ENCODE results near the gene CTNND1.

CTNND1 gene

DNA sequence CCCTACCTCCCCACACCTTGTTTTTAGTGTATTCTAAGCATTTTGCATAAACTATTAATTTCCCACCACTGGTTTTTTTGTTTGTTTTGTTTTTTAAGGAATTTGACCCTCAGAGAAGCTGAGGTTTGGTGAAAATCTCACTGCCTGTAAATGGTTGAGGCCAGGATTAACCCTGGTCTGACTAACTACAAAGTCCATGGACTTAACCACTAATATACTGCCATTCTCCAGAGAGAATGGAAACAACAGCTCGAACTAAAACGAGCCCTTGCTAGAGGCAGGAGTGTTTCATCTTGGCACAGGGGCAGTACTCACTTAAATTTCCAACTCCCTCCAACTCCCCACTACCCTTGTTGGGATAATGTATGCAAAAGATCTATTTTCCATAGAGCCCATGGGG is 3.0 kb downstream of the CTNND1 start:
- no peak for DNase-seq

DNA sequence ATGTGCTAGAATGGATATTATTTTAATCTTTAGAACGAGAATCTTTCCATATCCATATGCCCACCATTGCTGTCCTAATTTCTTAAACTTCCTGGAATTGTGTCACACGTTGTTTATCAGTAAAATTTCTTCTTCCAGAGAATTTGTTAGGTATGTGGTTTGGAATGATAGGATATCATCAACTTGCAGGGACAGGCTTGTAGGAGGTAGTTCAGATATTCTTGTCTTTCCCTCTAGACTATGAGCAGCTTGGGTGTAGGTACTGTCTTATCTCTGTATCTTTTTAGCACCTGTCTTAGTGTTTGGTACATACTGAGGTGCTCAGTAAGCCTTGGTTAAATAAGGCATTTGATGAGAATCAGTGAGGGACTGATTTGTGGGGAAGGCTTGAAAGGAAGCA is 3.4 kb downstream of the CTNND1 start:
- no peak for DNase-seq

DNA sequence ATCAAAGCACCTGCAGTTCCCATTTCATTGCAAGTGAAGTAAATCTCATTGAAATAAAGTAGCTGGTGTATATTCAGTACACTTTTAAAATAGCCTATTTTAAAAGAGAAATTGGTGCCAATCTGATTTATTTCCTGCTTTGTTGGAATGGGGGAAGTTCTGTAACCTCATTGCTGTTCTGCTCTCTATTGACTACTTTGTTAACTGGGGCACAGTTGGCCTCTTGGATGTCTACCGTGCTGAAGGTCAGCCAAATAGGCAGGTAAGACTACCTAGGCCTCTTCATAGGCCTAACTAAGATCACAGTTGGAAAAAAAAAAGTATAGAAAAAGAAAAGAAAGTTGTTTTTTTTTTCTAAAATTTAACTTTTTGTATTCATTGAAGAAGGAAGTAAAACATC is 9.2 kb downstream of the CTNND1 start:
- no peak for DNase-seq

DNA sequence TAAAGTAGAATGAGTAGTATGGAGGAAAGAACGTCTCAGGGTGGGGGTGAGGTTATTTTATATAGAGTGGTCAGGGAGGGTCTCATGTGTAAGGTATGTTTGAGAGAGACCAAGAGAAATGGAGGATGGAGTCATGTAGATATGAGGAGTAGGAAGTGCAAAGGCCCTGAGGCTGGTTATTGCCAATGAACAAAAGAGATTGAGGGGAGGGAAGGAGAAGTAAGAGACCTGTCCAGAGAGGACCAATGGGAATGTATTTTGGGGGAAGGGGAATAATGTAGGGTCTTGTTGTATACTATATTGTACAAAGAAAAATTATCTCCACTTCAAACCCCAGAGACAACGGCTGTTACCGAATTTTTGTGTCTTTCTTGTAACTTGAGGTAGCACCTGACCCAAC is 9.8 kb downstream of the CTNND1 start:
- no peak for DNase-seq

GRCh38 chr11:57772562-57772961 is 11.0 kb downstream of the CTNND1 start:
- no peak for DNase-seq

- no peak for DNase-seq
Measured at GRCh38 chr11:57773026-57773598, 11.5 kb downstream of the CTNND1 start.

GRCh38 chr11:57775491-57775890 is 13.9 kb downstream of the CTNND1 start:
- DNase-seq: no peak

DNA sequence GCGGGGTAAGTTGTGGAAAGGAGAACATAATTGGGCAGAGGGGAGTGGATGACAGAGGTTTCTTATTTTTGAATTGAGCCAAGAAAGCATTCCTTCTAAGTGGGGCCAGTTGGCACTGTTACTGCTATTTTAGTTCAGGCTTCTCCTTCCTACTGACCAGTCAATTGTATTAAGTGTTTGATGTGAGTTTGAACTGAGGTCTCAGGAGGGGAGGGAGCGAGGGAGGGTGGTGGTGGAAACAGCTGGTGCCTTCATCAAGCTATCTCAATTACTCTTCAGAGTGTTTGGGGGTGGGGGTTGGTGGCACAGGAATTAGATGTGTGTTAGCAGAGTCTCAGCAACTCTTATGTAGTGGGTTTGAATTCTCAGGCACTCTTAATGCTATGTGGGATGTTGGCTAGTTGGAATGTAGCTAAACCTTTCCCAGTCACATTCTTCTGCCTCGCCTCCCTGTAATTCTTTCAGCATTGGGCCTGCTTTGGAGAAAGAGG is 14.5 kb downstream of the CTNND1 start:
- DNase-seq: no peak

GRCh38 chr11:57776577-57777210 is 15.1 kb downstream of the CTNND1 start:
- no peak for DNase-seq

DNA sequence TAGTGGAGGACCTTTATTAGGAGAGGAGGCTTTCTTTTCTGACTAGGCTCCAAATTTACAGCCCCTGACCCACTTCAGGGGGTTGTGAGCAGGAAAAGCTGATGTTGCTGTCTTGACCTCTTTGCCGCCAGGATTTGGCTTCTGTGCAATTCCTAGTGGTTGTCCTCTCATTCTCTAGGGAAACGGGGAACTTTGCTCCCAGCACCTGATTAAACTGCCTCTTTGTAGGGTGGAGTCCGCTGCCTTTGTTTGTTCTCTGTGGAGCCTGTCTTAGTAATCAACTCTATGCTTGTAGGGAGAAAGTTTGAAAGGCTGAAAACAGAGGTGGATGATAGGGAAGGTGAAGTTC is 16.3 kb downstream of the CTNND1 start:
- DNase-seq: no peak

DNA sequence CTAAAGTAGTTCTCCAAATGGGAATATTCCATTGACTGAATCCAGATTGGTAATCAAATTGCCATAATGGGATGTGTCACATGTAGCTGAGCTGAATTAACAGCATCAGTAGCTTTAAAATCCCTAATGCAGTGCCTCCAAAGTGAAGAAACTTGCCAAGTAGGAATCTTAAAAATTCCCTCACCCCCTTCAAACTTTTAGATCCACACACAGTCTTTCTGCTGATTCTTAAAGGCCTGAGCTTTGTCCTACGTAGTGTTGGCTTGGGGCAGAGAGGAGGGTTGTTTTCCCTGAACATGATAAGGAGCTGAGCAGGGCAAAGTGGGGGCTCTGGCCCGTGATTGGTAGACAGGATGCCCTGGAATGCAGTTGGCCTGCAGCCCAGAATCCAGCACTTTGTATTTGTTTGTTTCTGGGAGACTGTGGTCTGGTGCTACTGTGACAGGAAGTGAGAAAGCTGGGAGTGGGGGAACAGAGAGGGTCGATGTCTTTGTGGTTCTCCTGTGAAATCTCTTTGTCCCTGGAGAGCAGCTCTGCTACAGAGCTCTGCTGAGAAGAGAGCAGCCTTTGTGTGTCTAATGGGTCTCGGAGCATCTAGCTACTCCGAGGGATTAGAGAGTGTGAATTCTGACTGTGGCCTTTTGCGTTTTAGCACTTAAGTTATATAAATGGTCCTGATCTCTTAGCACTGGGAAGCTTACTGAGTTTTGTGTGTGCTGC is 16.9 kb downstream of the CTNND1 start:
- DNase-seq: no peak

- DNase-seq: no peak
Measured at GRCh38 chr11:57779276-57779675, 17.7 kb downstream of the CTNND1 start.

GRCh38 chr11:57781529-57781943 is 19.9 kb downstream of the CTNND1 start:
- no peak for DNase-seq

GRCh38 chr11:57785072-57785471 is 23.5 kb downstream of the CTNND1 start:
- DNase-seq: no peak

DNA sequence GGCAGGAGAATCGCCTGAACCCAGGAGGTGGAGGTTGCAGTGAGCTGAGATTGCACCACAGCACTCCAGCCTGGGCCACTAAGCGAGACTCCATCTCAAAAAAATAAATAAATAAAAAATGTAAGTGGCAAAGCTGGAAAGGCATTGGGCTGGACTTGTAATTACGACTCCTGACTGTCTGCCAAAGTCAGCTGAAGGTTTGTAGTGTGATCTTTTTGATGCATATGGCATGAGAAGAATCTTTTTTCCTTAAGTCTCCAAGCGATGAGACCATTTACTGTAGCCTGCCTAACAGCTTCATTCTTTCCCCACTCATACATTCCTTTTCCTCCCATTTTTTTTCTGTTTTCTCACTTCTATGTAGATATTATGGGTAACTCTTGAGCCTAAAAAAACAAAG is 24.8 kb downstream of the CTNND1 start:
- DNase-seq: no peak

DNA sequence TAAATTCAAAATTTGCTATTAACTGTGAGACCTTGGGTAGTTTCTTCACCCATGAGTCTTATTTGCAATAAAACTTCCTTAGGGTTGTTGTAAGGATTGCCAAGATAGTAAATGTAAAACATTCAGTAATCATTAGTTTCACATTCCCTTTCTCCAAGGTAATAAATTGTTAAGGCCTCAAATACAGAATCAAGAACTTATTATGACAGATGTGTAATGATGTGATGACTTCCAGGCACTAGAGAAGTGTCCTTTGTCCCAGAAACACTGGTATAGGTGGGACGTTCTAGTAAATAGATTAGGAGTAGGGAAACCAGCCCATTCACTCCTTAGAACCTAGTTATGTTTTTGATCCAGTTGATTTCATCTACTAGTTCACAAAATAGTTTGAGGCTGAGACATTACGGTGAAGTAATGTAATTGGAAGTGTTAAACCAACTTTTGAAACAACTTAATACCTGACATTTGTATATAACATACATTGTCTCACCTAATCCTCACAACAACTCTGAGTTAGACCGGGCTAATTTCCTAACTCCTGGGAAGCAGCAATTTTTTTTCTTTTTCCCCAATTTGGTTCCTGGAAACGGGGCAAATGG is 25.5 kb downstream of the CTNND1 start:
- DNase-seq: no peak

DNA sequence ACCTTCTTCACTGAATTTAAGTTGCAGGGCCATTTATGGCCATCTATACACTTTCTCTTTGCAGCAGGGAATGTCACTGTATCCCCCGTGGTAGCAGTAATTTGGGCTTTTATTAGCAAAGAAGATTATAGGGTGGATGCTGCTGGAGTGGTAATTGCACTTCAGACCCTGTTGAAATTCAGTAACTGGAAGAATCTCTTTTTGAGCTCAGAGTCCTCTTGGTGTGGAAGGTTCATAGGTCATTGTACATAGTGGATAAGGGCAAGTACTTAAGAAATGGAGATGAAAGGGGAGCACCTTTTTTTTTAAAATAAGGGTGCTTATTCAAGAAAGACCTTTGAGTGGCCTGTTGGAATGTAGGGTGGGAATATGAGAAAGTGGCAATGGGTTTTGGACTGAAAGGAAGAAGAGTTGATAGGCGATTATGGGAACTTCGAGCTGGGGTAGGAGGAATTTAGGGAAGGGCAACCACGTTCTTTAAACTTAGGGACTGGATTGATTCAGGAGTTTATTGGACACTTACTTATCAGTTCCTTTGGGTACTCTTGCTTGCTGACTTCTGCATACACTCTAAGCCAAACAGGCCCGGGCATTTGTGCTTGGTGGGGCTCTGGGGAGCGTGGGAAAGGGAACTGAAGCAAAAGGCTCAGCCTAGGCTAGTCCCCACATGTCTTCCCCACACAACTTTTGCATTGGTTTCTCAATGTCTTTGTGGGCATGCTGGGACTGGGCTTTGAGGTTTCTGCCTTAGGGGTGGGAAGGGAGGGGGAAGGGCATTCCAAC is 26.5 kb downstream of the CTNND1 start:
- no peak for DNase-seq

DNA sequence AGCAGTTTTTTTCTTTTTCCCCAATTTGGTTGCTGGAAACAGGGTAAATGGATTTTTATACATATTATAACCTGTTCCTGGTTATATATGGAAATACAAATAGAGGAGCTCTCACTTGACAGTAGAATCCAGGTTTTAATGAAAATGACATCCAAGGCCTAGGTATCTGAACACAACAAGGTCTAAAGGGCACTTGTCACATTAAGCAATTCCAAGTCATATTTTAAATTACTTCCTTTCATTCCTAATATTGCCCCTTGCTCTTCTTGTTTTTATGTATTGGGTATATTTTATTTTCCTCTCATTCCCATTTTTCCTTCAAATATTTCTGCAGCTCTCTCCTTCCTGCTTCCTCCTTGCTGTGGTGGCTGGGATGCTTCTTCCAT is 27.1 kb downstream of the CTNND1 start:
- no peak for DNase-seq

DNA sequence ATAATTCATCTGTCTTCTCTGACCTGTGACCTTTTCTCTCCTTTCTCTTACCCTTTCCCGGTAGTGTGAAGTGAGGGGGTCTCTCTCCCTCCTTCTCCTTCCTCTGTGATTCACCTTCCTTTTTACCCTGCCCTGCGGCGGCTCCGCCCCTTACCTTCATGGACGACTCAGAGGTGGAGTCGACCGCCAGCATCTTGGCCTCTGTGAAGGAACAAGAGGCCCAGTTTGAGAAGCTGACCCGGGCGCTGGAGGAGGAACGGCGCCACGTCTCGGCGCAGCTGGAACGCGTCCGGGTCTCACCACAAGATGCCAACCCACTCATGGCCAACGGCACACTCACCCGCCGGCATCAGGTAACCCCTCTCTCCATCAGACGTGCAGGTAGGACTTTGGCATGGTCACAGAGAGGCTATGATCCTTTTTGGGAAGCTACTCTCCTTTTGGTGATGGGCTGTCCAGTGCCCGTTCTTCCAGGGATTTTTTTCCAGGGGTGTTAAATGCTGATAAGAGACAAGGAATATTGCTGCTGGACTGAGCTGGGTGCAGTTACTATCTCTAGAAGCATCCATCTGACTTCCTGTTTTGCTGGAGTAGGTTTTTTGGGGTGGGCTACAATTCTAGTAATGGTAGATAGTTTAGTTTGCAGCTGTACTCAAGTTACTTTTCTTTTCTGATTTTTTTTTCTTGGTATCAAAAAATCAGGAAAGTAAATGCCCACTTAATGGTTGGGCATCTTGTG is 29.9 kb downstream of the CTNND1 start:
- DNase-seq: no peak

DNA sequence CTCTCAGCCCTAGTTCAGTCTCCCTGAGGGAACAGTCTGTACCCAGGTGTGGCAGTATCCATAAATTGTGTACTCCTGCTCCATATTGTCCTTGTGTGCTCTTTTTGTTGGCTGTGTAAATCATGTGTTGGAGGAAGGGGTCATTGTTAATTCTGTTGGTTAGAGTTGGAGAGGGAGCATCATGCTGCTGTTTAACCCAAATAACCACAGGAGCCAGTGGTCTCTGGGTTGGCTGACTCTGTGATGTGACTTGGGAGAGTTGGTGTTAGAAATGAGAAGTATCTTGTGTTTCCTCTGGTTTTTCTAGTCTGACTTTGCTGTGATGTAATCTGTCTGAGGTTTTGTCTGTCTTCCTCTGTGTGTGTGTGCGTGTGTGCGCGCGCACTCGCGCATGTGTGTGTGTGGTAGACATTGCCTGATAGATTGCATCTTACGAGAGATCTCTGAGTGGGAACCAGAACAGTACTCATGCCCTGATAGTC is 30.5 kb downstream of the CTNND1 start:
- peak; percentile 94 for DNase-seq

DNA sequence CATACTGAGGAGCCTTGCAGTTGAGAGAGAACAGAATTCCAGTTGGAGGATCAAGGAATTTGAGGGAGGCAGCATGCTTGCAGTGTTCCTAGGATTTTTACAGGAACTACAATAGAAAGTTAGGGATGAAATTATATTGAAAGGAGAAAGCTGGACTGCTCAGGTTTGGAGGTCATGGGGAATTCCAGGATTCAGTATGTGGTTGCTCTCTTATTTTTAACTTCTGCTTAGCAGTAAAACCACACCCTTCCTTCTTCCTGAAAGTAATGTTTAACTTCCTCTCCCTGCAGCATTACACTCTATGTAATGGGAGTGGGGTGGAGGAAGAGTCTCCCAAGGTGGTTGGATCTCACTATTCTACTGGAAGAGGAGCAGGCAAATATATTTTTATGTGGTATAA is 31.3 kb downstream of the CTNND1 start:
- DNase-seq: peak; percentile 19

DNA sequence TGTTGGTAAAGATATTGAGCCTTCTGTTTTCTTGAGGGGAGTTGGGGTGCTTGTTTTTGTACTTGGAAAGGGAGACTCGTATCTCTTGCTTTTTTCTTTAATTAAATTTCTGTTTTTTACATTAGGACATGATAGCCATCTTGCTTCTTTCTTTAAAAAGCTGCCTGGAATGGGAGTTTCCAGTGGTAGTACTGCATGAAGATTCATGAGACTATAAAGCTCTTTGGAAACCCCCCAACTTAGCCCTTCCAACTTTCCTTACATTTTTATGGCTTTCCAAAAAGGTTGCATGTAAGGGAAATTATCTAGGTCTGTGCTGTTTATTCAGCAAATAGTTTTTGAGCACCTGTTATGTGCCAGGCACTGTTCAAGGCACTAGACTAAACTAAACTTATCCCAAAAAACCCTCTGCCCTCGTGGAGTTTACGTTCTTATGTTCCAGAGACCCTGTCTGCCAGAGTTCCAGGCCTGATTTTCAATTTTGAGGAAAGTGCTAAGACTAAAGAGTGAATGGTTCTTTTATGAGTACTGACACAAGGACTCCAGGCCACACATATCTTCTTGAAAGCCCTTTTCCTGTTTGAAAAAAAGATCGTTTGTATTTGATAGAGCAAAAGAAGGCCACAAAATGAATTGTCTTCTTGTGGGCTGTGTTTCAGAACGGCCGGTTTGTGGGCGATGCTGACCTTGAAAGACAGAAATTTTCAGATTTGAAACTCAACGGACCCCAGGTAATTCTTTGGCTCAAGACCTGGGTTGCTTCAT is 31.9 kb downstream of the CTNND1 start:
- DNase-seq: peak; percentile 1
